IMR-90 (cell line): ENCODE results near the gene TTC21B.

Experiments used
- BHLHE40 ChIP-seq: fragments of 150-350 bp; IDR thresholded peaks from 2 replicates; pipeline ENCODE4 v1.6.1; 2016; ENCODE audit warnings: mild to moderate bottlenecking, low read depth, low read length
- CEBPB ChIP-seq: IDR thresholded peaks from 2 replicates; pipeline ENCODE4 v1.6.1; 2012; ENCODE audit warnings: low read depth, low read length, improper control_type of control experiment
- CTCF ChIP-seq: conservative IDR thresholded peaks from 2 replicates; pipeline ENCODE4 v1.5.1; 2012; ENCODE audit warnings: mild to moderate bottlenecking, low read depth, low read length, improper control_type of control experiment
- ELK1 ChIP-seq: fragments of 150-350 bp; IDR thresholded peaks from 2 replicates; pipeline ENCODE4 v1.6.1; 2016; ENCODE audit warnings: low read depth, mild to moderate bottlenecking, low read length, moderate library complexity, borderline replicate concordance
- MAFK ChIP-seq: IDR thresholded peaks from 2 replicates; pipeline ENCODE4 v1.6.1; 2012; ENCODE audit warnings: low read depth, low read length, improper control_type of control experiment
- NFE2L2 ChIP-seq: fragments of 150-350 bp; IDR thresholded peaks from 2 replicates; pipeline ENCODE4 v1.6.1; 2016; ENCODE audit warnings: low read depth, mild to moderate bottlenecking, low read length
- POLR2A ChIP-seq: IDR thresholded peaks from 2 replicates; pipeline ENCODE4 v1.6.1; 2012; ENCODE audit warnings: mild to moderate bottlenecking, low read depth, low read length
- RAD21 ChIP-seq: IDR thresholded peaks from 2 replicates; pipeline ENCODE4 v1.6.1; 2012; ENCODE audit warnings: low read length, improper control_type of control experiment
- RFX5 ChIP-seq: IDR thresholded peaks from 2 replicates; pipeline ENCODE4 v1.8.0; 2012; ENCODE audit warnings: low read depth, mild to moderate bottlenecking, low read length, moderate library complexity
- SMC3 ChIP-seq: fragments of 150-350 bp; IDR thresholded peaks from 2 replicates; pipeline ENCODE4 v1.6.1; 2016; ENCODE audit warnings: low read depth, mild to moderate bottlenecking, antibody characterized with exemption, low read length, moderate library complexity
- USF2 ChIP-seq: fragments of 150-350 bp; IDR thresholded peaks from 2 replicates; pipeline ENCODE4 v1.6.1; 2017; ENCODE audit warnings: mild to moderate bottlenecking, antibody characterized with exemption, low read length, low read depth

- TF ChIP-seq USF2 (no peak), CTCF (no peak), BHLHE40 (peak; percentile 8; the same call in 1 of the 2 replicates), RFX5 (no peak), SMC3 (no peak), POLR2A (no peak), ELK1 (no peak), RAD21 (no peak), MAFK (no peak), NFE2L2 (no peak), CEBPB (peak; percentile 42)
These were observed 61.6 kb downstream of the TTC21B start for GRCh38 chr2:165891943-165892342.
